NCI-H748 treated with DMSO at 0.1 percent for 48 hours (cell line): ENCODE data around the gene TNNC2.
"Not testable (repeated sequence)": the region's sequence is repeated elsewhere in the genome, so short reads cannot be mapped to it uniquely, and the experiment has no call there.

ENCODE experiments used
- DNase-seq: peaks from one replicate; lab custom pipeline; 2025; lab: John Stamatoyannopoulos, UW

The TNNC2 gene

DNA sequence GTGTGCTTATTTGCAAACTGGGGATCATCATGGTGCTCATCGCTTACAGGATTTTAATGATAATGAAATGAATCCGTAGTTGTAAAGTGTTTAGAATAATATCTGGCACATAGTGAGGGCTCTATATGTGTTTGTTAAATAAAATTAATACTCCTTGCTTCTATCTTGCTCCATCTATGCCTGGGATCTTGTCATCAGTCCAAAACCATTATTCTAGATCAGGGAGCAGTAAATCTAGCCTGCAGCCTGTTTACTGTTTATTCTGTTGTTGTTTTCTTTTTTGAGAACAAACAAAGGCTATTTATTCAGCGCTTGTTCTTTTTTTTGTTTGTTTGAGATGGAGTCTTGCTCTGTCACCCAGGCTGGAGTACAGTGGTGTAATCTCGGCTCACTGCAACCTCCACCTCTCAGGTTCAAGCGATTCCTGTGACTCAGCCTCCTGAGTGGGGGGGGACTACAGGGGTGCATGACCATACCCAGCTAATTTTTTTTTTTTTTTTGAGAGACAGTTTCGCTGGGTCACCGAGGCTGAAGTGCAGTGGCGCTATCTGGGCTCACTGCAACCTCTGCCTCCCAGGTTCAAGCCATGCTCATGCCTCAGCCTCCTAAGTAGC lies 22.0 kb upstream of the TNNC2 start:
- DNase-seq, result no peak

DNA sequence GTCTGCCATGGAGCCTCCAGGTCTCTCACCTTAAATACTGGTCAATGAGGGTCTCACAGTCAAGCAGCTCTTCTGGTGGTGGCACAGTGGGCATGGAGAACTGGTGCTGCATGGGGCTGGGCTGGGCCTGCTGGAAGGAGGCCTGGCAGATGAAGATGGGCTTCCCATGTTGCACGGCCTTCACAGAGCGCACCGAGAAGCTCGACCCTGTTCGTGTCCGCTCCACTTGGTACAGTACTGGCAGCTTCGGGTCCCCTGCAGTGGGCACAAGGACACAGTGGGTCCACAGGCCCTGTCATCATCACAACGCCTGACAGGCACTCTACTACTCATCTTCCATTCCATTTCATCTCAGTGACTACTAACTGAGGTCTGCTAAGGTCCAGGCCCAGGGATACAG lies 21.3 kb upstream of the TNNC2 start:
- DNase-seq, result no peak

DNA sequence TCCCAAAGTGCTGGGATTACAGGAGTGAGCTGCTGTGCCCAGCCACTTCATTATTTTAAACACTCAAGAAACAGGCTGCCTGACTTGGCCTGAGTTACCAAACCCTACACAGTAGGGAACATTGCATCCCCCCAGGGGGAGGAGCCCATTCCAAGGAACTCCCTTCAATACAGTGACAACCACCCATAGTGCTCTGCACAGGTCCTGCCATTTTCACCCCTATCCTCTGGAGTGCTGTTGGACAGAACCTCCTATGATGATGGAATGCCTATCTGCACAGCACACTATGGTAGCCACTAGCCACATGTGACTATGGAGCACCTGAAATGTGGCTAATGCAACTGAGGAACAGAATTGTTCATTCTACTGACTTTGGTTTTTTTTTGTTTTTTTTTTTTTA lies 18.3 kb upstream of the TNNC2 start:
- no peak for DNase-seq

DNA sequence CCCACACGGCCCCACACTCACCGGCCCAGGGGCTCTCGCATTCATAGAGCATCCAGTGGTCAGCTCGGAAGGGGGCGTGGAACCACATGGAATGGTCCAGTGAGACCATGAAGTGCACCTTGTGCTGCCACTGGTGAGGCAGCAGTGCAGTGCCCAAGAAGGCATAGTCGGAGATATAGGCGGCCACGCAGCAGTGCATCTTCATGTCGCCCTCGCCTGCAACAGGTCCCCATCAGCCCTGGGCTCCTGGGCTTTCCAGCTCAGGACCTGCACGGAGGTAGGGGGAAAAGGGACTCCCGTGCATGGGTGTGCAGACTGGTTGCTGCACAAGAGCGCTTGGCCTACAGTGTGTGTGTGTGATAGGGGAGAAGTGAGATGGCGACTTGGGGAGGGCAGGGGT lies 16.4 kb upstream of the TNNC2 start:
- no peak for DNase-seq

DNA sequence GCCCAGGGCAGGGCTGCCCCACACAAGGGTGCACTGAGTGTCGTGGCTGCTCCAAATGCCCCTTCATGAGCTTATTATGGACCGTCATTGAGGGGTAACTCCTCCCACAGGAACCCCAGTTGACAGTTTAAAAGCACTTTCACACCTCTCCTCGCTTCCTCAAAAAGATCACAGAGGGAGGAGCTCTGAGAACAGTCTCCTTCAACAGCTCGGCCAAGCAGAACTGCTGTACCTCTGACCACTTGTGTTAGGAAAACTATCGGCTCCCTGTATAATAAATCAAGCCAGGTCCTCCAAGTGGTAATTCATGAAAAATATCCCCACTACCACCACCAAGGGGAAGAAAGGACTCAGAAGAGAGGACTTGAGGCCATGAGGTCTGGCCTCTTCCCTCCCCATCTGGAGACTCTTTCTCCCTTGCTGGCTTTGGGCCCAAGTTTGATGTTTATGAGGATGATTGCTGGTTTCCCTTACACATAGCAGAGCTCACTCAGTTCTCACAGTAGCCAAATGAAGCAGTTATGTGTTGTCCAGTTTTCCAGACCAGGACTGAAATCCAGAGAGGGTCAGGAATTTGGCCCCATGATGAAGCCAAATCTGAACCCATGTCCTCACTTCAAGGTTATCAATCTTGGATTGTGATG lies 15.2 kb upstream of the TNNC2 start:
- no peak for DNase-seq

DNA sequence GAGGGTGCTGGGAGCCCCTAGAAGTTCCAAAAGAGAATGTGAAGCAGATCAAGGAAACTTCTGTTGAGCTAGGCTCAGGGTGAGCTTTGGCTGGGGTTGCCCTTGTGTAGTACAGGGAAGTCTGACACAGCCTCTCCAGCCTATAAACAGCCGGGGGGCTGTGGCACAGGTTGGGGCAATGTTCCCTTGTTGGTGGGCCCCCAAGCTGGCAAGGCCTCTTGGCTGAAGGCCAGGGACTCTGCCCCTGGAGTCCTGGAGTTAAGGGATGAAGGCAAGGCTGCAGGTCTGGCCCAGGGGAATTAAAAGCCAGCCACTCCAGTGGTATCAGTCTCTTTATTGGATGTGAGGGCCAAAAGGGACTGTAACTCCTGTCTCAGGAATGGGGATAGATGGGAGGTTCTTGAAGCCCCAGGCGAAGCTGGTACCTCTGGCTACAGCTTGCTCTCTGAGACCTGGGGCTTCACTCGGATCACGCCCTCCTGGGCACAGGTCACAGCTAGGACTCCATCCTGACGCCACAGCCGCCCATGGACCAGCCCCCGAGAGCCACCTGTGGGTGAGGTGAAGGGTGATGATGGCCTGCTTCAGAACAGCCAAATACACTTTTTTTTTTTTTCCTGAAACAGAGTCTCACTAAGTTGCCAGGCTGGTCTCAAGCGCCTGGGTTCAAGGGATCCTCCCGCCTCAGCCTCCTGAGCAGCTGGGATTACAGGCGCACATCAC lies 14.5 kb upstream of the TNNC2 start:
- no peak for DNase-seq

DNA sequence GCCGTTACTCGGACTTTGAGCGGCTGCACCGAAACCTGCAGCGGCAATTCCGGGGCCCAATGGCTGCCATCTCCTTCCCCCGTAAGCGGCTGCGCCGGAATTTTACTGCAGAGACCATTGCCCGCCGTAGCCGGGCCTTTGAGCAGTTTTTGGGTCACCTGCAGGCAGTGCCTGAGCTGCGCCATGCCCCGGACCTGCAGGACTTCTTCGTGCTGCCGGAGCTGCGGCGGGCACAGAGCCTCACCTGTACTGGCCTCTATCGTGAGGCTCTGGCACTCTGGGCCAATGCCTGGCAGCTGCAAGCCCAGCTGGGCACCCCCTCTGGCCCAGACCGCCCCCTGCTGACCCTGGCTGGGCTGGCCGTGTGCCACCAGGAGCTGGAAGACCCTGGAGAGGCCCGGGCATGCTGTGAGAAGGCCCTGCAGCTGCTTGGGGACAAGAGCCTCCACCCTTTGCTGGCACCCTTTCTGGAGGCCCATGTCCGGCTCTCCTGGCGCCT lies 13.6 kb upstream of the TNNC2 start:
- DNase-seq, result no peak

DNA sequence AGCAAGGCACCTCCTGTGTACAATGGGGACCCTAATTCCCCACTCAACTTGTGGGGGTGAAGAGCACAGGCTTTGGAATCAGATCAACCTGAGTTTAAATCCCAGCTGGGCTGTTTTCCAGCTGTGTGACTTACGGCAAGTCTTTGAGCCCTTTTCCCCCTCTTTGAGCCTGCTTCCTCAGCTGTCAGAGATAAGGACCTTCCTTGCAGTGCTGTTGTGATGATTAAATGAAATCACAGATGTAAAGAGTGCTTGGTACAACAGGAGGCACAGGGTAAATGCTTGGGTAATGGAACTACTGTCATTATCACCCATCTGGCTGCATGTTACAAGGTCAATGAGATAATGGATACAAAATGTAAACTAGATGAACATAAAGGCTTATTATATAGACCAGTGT lies 9.7 kb upstream of the TNNC2 start:
- DNase-seq, result no peak

DNA sequence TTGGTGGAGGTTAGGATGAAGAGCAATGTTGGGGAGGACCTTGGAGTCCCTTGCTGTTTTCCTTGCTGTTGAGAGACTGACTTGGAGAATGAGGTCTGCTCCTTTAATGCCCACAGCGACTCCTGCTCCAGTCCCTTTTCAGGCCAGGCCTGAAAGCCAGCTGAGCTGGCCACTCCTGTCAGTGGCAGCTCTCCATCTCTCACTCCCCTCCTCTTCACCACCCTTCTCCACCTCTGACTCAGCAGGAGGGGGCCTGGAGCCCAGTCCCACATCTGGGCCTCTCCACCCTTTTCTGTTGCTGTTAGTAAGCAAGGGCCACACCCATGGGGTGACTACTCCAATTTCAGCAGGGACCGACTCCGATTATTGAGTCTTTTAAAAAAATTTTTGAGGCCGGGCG lies 8.7 kb upstream of the TNNC2 start:
- DNase-seq, result no peak

DNA sequence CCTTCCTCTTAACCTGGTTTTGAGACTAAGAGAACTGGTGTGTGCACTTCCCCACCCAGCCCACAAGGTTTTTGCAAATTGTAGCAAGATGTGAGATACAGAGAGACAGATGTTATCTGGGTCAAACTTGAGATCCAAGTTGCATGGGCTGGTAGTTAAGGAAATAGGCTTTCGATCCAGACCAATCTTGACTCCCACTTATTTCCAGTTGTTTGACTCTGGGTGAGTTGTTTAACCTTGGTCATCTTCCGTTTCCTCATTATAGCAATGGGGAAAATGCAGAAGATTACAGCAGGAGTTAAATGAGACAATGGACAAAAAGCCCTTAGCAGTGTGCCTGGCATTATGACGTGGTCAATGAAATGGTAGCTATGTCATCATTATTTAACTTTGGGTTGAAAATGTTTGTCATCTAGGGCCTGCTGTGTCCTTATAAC lies 8.2 kb upstream of the TNNC2 start:
- no peak for DNase-seq

DNA sequence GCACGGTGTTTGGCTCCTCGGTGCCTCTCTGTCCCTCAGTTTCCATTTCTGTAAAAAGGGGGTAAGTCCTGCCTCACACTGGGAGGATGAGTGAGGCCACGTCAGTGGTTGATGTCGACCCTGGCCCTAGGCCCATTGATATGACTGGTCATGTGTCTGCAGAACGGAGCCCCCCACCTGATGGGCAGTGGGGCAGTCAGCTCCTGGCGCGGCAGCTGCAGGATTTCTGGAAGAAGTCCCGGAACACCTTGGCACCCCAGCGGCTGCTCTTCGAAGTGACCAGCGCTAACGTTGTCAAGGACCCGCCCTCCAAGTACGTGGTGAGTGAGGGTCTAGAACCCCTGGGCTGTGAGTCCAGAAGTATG lies 7.7 kb upstream of the TNNC2 start:
- no peak for DNase-seq

DNA sequence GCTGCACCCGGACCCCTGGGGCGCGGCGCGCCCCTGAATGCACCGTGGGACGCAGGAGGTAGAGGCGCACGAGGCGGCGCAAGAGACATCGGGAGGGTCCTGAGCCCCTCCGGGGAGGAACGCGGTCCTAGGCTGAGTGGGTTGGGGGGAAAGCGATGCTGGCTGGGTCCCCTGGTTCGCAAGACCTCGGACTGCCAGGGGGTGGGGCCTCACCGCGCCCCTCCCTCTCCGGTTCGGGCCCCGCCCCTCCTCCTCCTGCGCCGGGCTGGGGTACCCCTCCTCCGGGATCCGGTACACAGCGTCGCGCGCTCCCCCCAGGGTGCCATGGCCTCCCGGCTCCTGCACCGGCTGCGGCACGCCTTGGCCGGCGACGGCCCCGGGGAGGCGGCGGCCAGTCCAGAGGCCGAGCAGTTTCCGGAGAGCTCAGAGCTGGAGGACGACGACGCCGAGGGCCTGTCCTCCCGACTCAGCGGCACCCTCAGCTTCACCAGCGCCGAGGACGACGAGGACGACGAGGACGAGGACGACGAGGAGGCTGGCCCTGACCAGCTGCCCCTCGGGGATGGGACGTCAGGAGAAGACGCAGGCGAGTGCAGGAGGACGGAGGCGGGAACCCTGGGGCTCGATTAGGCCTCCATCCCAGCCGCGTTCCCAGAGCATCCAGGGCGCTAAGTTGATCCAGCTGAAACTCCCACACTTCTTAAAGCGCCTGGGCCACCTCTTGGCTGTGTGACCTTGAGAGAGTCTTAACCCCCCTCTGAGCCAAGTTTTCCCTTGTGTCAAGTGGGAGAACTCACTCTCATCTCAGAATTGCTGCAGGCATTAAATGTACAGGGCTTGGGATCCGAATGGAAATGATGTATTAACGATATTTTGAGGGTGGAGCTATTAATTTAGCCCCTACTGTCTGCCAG lies 7.0 kb upstream of the TNNC2 start:
- DNase-seq, result peak; percentile 32

DNA sequence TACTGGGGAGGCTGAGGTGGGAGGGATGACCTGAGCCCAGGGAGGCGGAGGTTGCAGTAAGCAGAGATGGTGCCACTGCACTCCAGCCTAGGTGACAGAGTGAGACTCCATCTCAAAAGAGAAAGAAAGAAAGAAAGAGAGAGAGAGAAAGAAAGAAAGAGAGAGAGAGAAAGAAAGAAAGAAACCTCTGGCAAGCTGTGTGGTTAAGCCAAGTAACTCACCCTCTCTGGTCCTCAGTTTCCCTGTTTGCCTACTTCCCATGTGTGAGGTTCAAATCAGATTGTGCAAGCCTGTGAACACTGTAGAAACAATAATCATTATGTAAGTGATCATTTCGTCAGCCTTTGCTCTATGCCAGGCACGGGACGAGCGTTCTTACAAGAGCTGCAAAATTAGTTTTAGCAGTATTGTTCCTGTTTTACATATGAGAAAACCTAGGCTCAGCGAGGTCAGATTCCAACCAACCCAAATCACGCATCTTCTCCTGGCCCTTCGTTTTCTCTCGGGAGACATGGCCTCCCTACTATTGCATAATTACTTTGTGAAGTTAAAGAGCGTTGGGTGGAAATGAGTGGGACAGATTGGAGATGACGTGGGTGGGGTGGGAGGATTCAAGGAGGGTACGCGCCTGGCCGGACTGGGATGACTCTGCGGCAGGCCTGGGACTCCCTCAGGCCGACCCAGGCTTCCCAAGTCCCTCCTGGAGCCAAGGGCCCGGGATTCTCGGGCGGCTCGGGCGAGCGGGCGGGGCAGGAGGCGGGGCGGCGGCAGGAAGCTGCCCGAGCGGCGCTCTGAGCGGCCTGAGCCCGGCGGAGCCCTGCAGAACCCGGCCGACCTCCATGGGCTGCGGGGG lies 6.1 kb upstream of the TNNC2 start, which contains the start of gene SNX21:
Gene SNX21 (plus strand): TSS at position 770 of the 853 bp plus-strand sequence. CDS start 121 bp downstream, outside the sequence.
- no peak for DNase-seq

DNA sequence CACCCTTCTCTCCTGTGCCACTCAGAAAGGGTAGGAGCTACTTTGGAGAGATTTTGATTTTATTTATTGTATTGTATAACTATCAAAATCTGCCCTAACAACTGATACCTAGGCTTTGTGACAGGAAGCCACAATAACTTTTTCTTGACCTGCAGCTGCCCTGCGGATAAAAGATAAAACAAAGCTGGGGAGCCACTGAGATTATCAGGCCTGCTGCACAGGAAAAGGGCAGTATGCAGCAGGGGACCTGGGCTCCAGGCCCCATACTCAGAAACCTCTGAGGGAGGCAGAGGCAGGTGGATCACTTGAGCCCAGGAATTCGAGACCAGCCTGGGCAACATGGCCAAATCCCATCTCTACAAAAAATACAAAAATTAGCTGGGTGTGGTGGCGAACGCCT lies 5.5 kb upstream of the TNNC2 start:
- no peak for DNase-seq

DNA sequence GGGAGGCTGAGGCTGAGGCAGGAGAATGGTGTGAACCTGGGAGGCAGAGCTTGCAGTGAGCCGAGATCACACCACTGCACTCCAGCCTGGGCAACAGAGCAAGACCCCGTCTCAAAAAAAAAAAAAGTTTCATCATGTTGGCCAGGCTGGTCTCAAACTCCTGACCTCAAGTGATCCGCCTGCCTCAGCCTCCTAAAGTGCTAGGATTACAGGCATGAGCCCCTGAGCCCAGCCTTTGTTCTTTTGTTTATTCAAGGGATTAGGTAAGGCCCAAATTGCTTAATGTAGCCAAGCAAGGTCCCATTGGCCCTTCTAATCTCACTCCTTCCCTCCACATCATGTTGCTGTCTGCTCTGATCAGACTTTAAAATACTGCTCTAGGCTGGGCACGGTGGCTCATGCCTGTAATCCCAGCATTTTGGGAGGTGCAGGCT lies 2.6 kb upstream of the TNNC2 start:
- not testable (repeated sequence) for DNase-seq

DNA sequence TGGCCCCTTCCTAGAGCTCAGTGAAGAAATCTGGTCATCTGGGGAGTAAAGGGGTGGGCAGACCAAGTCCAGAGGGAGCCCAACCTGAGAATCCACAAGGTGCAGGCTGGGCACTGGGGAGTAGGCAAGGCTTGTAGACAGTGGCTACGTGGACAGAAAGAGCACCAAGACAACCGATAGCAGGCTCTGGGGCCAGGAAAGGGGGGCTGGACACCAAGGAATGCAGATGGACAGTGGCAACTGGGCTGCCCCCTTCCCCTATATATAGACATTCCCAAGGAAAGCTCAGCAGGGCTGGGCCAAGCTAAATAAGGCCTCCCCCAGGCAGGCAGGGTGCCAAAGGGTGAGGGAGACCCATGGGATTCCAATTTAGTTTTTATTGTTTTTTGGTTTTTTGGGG lies 1.5 kb upstream of the TNNC2 start:
- no peak for DNase-seq

DNA sequence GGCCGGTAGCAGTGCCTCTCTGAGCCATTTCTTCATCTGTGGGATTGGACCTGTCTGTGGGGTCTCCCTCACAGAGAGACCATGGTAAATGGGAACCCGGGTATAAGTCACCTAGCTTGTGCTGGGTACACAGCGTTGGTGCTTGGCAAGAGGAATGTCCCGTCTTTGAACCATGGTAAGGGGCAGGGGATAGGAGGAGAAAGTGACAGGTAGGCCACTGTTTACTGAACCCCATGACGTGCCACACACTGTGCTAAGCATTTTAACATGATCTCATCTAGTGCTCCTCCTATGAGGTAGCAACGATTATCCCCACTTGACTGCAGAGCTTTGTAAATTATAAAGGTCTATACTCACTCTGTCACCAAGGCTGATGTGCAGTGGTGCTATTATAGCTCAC lies 600 bp upstream of the TNNC2 start:
- no peak for DNase-seq

DNA sequence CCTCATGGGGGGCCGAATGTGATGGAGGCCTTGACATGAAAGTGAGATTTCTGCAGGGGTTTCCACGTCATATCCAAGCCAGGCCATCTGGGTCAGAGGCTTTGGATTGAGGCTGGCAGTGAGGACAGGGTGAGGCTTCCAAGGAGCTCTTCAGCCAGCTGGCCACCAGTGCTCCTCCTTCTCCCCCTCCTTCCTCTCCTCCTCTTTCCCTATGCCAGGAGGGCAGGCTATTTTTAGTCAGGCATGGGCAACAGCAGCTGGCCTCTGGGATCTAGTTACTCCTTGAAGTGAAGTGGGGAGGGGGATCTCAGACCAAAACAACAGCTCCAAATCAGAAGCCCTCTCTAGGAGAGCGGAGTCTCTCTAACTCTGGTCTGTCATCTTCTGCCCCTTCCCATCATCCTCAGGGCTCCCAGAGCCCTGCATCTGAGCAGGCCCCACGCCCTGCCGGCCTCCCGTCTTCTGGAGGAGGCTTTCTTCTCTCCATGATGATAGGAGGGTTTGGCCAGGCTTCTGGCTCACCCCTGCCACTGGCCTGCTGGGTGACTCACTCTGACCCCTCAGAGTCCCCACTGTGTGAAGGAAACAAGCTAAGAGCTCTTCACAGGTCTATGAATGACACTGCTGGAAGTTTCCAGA lies 612 bp downstream of the TNNC2 start:
- no peak for DNase-seq

DNA sequence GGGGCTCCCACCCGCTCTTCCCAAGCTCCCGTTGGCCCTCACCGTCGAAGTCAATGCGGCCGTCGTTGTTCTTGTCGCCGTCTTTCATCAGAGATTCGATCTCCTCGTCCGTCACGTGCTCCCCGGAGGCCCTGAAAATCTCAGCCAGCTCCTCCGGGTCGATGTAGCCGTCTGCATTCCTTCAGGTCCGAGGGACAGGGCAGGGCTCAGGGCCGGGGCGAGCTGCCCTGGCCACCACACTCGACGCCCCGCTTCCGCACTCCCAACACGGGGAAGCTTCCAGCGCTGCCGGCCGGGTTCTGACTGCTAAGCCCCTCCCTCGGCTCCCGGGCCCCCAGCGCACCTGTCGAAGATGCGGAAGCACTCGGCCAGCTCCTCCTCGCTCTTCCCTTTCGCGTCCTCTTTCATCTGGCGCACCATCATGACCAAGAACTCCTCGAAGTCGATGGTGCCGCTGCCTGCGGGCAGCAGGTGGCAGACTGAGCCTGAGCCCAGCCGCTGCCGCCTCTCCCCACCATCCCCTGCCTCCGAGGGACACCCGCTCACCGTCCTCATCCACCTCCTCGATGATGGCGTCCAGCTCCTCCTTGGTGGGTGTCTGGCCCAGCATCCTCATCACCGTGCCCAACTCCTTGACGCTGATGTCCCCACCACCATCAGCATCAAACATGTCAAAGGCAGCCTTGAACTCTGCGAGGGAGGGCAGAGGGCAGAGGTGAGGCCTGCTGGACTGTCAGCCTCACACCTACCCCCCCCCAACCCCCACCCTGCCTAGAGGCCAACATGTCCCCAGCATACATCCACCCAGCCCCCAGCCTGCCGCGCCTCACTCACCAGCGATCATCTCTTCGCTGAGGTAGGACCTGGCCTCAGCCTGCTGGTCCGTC lies 2.9 kb downstream of the TNNC2 start:
- no peak for DNase-seq

DNA sequence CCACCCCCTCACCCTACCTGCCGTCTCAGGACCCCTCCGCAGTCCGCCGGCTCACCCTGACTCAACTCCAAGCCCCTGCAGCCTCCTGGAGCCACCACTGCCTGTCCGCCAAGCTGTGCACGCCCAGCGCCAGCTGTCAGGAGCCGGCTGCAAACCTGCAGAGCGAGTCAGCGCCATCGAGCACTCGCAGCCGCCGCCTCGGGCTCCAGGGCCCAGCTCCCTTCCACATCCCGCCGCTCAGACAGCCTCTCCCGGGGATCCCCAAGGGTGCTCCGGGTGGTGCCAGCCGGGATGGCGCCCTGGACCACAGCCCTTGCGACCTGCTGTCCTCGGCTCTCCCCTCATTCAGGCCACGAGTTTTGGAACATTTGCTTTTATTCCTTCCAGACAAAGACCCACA lies 4.3 kb downstream of the TNNC2 start:
- no peak for DNase-seq
